Hepatocyte (in vitro differentiated cells): Measurements from ENCODE around the gene ADGB. TPM values are rescaled to one million over a fixed set of nuclear protein-coding genes. Genes with fewer than 3 reads are reported as not detected.
"Not testable (repeated sequence)": the region's sequence is repeated elsewhere in the genome, so short reads cannot be mapped to it uniquely, and the experiment has no call there.

Experiments
- DNase-seq: peaks from one replicate; pipeline ENCODE4 v3.0.0-alpha.2; 2016; ENCODE audit warnings: low spot score
- H2AFZ ChIP-seq: fragments of 200-600 bp; sonication (generic); 2 replicates; pipeline ENCODE4 v1.6.0; 2016; ENCODE audit warnings: antibody characterized with exemption, mild to moderate bottlenecking
- H3K27ac ChIP-seq: fragments of 200-600 bp; sonication (generic); 2 replicates; pipeline ENCODE4 v1.5.1; 2016; ENCODE audit warnings: mild to moderate bottlenecking
- H3K27me3 ChIP-seq: fragments of 200-600 bp; sonication (generic); 2 replicates; pipeline ENCODE4 v1.6.1; 2016
- H3K36me3 ChIP-seq: fragments of 200-600 bp; sonication (generic); replicated peaks from 2 replicates; pipeline ENCODE4 v1.5.1; 2016; ENCODE audit warnings: low read depth; ENCODE audit not compliant: insufficient read depth
- H3K4me1 ChIP-seq: fragments of 200-600 bp; sonication (generic); 2 replicates; pipeline ENCODE4 v1.5.1; 2016; ENCODE audit warnings: mild to moderate bottlenecking, moderate library complexity; ENCODE audit not compliant: insufficient read depth
- H3K4me2 ChIP-seq: fragments of 200-600 bp; sonication (generic); 2 replicates; pipeline ENCODE4 v1.6.0; 2016
- H3K4me3 ChIP-seq: fragments of 200-600 bp; sonication (generic); 2 replicates; pipeline ENCODE4 v1.5.1; 2016; ENCODE audit warnings: mild to moderate bottlenecking
- H3K79me2 ChIP-seq: fragments of 200-600 bp; sonication (generic); 2 replicates; pipeline ENCODE4 v1.6.0; 2017; ENCODE audit warnings: mild to moderate bottlenecking
- H3K9me2 ChIP-seq: fragments of 200-600 bp; sonication (generic); replicated peaks from 2 replicates; pipeline ENCODE4 v1.6.0; 2017; ENCODE audit warnings: mild to moderate bottlenecking; ENCODE audit not compliant: insufficient read depth
- H3K9me3 ChIP-seq: fragments of 200-600 bp; sonication (generic); 2 replicates; pipeline ENCODE4 v1.5.1; 2016; ENCODE audit warnings: low read depth, mild to moderate bottlenecking
- H4K20me1 ChIP-seq: fragments of 200-600 bp; sonication (generic); 2 replicates; pipeline ENCODE4 v1.6.0; 2016; ENCODE audit warnings: mild to moderate bottlenecking; ENCODE audit not compliant: insufficient read depth, poor library complexity, severe bottlenecking
- CTCF ChIP-seq: fragments of 200-600 bp; sonication (generic); IDR thresholded peaks from 2 replicates; pipeline ENCODE4 v1.5.1; 2016; ENCODE audit warnings: antibody characterized with exemption, mild to moderate bottlenecking; ENCODE audit not compliant: poor library complexity
- EZH2 ChIP-seq: fragments of 200-600 bp; sonication (generic); IDR thresholded peaks from 2 replicates; pipeline ENCODE4 v1.6.1; 2016; ENCODE audit warnings: antibody characterized with exemption, mild to moderate bottlenecking, borderline replicate concordance
- EZH2phosphoT487 ChIP-seq: fragments of 200-600 bp; sonication (generic); IDR thresholded peaks from one replicate; pipeline ENCODE4 v1.6.1; 2018; ENCODE audit warnings: antibody characterized with exemption, mild to moderate bottlenecking, low read depth, moderate library complexity; ENCODE audit not compliant: unreplicated experiment, severe bottlenecking
- WGBS: methylation state at CpG from one replicate; pipeline ENCODE4 v1.1.6; 2016; ENCODE audit warnings: low lambda C conversion rate; ENCODE audit errors: missing lambda C conversion rate; 5-methylcytosine and 5-hydroxymethylcytosine counted together
- polyA plus RNA-seq: library from polyadenylated mRNA; unstranded; fragments of >200 nt; fragmentation: Nextera tagmentation; extraction: Ambion mirVana; gene quantifications from 2 replicates; pipeline ENCODE4 v1.2.1, GENCODE V29; 2016
- total RNA-seq: library from RNA; depleted of rRNA; stranded (reverse); fragments of >200 nt; gene quantifications from 2 replicates; pipeline ENCODE4 v1.2.3, GENCODE V29; 2014

Gene ADGB
- total and polyA plus RNA-seq, 2 experiments from 2014 or later: 0.33 TPM; not detected in 1

- no peaks in the 10 kb centered on the region for H3K4me1 ChIP-seq
- H2AFZ ChIP-seq: no peak overlapping the region
- no peaks in the 10 kb centered on the region for H3K9me3 ChIP-seq
- H4K20me1 ChIP-seq: no peaks in the 10 kb centered on the region
- H3K27ac ChIP-seq: no peak overlapping the region
- no peaks in the 10 kb centered on the region for H3K36me3 ChIP-seq
- no peak for DNase-seq
- H3K4me3 ChIP-seq: no peak overlapping the region
- H3K79me2 ChIP-seq: no peaks in the 10 kb centered on the region
- no peaks in the 10 kb centered on the region for H3K9me2 ChIP-seq
- H3K27me3 ChIP-seq: no peaks in the 10 kb centered on the region
- H3K4me2 ChIP-seq: no peak overlapping the region
- no peak for TF ChIP-seq CTCF
- TF ChIP-seq EZH2phosphoT487: no peak
- no peak for TF ChIP-seq EZH2
Measured at GRCh38 chr6:146850981-146851380, 252.2 kb downstream of the ADGB start.

- no peak overlapping the region for H3K27ac ChIP-seq
- H4K20me1 ChIP-seq: no peaks in the 10 kb centered on the region
- H3K4me1 ChIP-seq: no peaks in the 10 kb centered on the region
- no peaks in the 10 kb centered on the region for H3K9me3 ChIP-seq
- H3K27me3 ChIP-seq: no peaks in the 10 kb centered on the region
- H3K36me3 ChIP-seq: no peaks in the 10 kb centered on the region
- H3K4me2 ChIP-seq: no peak overlapping the region
- no peak for DNase-seq
- no peaks in the 10 kb centered on the region for H3K79me2 ChIP-seq
- no peak overlapping the region for H3K4me3 ChIP-seq
- H2AFZ ChIP-seq: no peak overlapping the region
- no peaks in the 10 kb centered on the region for H3K9me2 ChIP-seq
- TF ChIP-seq CTCF (no peak), EZH2phosphoT487 (no peak), EZH2 (no peak)
- WGBS: 85% methylated on average over 1 of the region's 1 CpG
Measured at GRCh38 chr6:146851837-146852236, 253.1 kb downstream of the ADGB start.

- H3K9me2 ChIP-seq, H3K36me3 ChIP-seq, H2AFZ ChIP-seq, H4K20me1 ChIP-seq, H3K79me2 ChIP-seq, H3K4me1 ChIP-seq, DNase-seq, H3K4me2 ChIP-seq, H3K27me3 ChIP-seq, H3K4me3 ChIP-seq, H3K9me3 ChIP-seq, H3K27ac ChIP-seq: not testable (repeated sequence)
- whole genome bisulfite sequencing: 95% methylated on average over 6 of the region's 6 CpGs
Measured at GRCh38 chr6:146854521-146855255, 255.9 kb downstream of the ADGB start.

- Histone ChIP-seq H3K4me3 (no peak overlapping the region), H3K9me3 (no peaks in the 10 kb centered on the region), H4K20me1 (no peaks in the 10 kb centered on the region), H3K4me1 (no peaks in the 10 kb centered on the region), H2AFZ (no peak overlapping the region), H3K27ac (no peak overlapping the region), H3K27me3 (no peaks in the 10 kb centered on the region), H3K9me2 (no peaks in the 10 kb centered on the region), H3K79me2 (no peaks in the 10 kb centered on the region), H3K4me2 (no peak overlapping the region), H3K36me3 (no peaks in the 10 kb centered on the region)
- TF ChIP-seq EZH2phosphoT487 (no peak), CTCF (no peak), EZH2 (no peak)
- WGBS: 86% methylated on average over 1 of the region's 1 CpG
- DNase-seq: no peak
Measured at GRCh38 chr6:146855889-146856288, 257.1 kb downstream of the ADGB start.
